AG09309 (cell line): ENCODE results near the gene VPS36.
"Not testable (repeated sequence)": the region's sequence is repeated elsewhere in the genome, so short reads cannot be mapped to it uniquely, and the experiment has no call there.

Experiments used
- DNase-seq: peaks from one replicate; pipeline ENCODE4 v3.0.0-alpha.2; 2010; ENCODE audit warnings: low read depth
- H3K4me3 ChIP-seq: 2 replicates; pipeline ENCODE4 v1.5.1; 2011; ENCODE audit warnings: mild to moderate bottlenecking, low read depth, low read length, moderate library complexity; ENCODE audit not compliant: control insufficient read depth
- CTCF ChIP-seq: IDR thresholded peaks from 2 replicates; pipeline ENCODE4 v1.5.1; 2011; ENCODE audit warnings: mild to moderate bottlenecking, low read depth, low read length, inconsistent platforms; ENCODE audit not compliant: insufficient read depth, control insufficient read depth; ENCODE audit errors: missing control alignments

The VPS36 gene

GRCh38 chr13:52428295-52428694, 22.1 kb downstream of the VPS36 start:
- TF ChIP-seq CTCF, result no peak
- DNase-seq, result no peak

GRCh38 chr13:52421216-52421615, 29.2 kb downstream of the VPS36 start:
- H3K4me3 ChIP-seq, result no peak overlapping the region
- DNase-seq, result no peak
- TF ChIP-seq CTCF, result no peak

More at GRCh38 chr13:52428295-52428694, 22.1 kb downstream of the VPS36 start:
- no peak overlapping the region for H3K4me3 ChIP-seq

GRCh38 chr13:52419080-52419479, 31.4 kb downstream of the VPS36 start:
- H3K4me3 ChIP-seq, result no peak overlapping the region
- DNase-seq, result no peak
- no peak for TF ChIP-seq CTCF

GRCh38 chr13:52414963-52415362, 35.5 kb downstream of the VPS36 start:
- peak; percentile 14 for DNase-seq
- TF ChIP-seq CTCF, result no peak
- no peak overlapping the region for H3K4me3 ChIP-seq

- no peak for DNase-seq
- no peak for TF ChIP-seq CTCF
- no peak overlapping the region for H3K4me3 ChIP-seq
Observed at GRCh38 chr13:52414051-52414450, 36.4 kb downstream of the VPS36 start.

- no peak for TF ChIP-seq CTCF
Observed at GRCh38 chr13:52412128-52412527, 38.3 kb downstream of the VPS36 start.

GRCh38 chr13:52411629-52412028, 38.8 kb downstream of the VPS36 start:
- TF ChIP-seq CTCF, result no peak
- DNase-seq, result peak; percentile 57
- no peak overlapping the region for H3K4me3 ChIP-seq

More at GRCh38 chr13:52412128-52412527, 38.3 kb downstream of the VPS36 start:
- DNase-seq, result no peak
- H3K4me3 ChIP-seq, result no peak overlapping the region

GRCh38 chr13:52408071-52408658, 42.3 kb downstream of the VPS36 start:
- H3K4me3 ChIP-seq, DNase-seq: not testable (repeated sequence)

GRCh38 chr13:52407436-52407835, 43.0 kb downstream of the VPS36 start:
- H3K4me3 ChIP-seq, DNase-seq: not testable (repeated sequence)
